Adrenal gland (tissue), 5 donors: ENCODE data around the gene ABO.

Source experiments
- CTCF ChIP-seq, 6 experiments: fragments of 450-650 bp in 4 of 6; fragments of 200-600 bp in 2 of 6; sonication (generic) in 1 of 6; IDR thresholded peaks; 1 replicate in 5 of 6; 2 replicates in 1 of 6; pipeline versions ENCODE4 v1.5.1 to v1.8.0; 2016 to 2021; ENCODE audit warnings: antibody characterized with exemption in 6 of 6, mild to moderate bottlenecking in 2 of 6, moderate library complexity in 1 of 6
- POLR2A ChIP-seq, 2 donors: fragments of 450-650 bp; IDR thresholded peaks; one replicate each; pipeline ENCODE4 v1.6.1; 2017; ENCODE audit warnings: antibody characterized with exemption in 2 of 2, mild to moderate bottlenecking in 2 of 2, moderate library complexity in 1 of 2
- donor health status: DM: no; HTN: no; CAD: no.

GRCh38 chr9:133304477-133305377, 29.7 kb upstream of the ABO start:
- no peak for TF ChIP-seq CTCF (IDR thresholded peaks at IDR 0.05)
- no peak for TF ChIP-seq POLR2A (IDR thresholded peaks at IDR 0.05)
